ENCODE data around the gene FAM83F. TPM values are rescaled to one million over a fixed set of nuclear protein-coding genes. Genes with fewer than 3 reads are reported as not detected.

The FAM83F gene
- polyA plus RNA-seq, 1 experiment: not detected

GRCh38 chr22:40058265-40058664 is 63.5 kb downstream of the FAM83F start:
- no peaks in the 10 kb centered on the region; the same call in 1 of the 2 replicates for H3K27me3 ChIP-seq (ENCODE audit: control insufficient read depth, insufficient read depth, low read length)
- POLR2A ChIA-PET: no interaction called here
- no peak overlapping the region for H3K4me3 ChIP-seq (ENCODE audit: low read depth, low read length)
- TF ChIP-seq CTCF (IDR thresholded peaks at IDR 0.05; ENCODE audit: insufficient read depth, low read depth, low read length): no peak
- no peaks in the 10 kb centered on the region for H3K36me3 ChIP-seq (ENCODE audit: control insufficient read depth, insufficient read depth, low read length)
- DNase-seq (ENCODE audit: low read depth): no peak
- CTCF ChIA-PET: no interaction called here

GRCh38 chr22:40065981-40066380 is 71.2 kb downstream of the FAM83F start:
- Histone ChIP-seq H3K4me3 (ENCODE audit: low read depth, low read length) (no peak overlapping the region), H3K36me3 (ENCODE audit: control insufficient read depth, insufficient read depth, low read length) (no peaks in the 10 kb centered on the region), H3K27me3 (ENCODE audit: control insufficient read depth, insufficient read depth, low read length) (no peaks in the 10 kb centered on the region)
- TF ChIP-seq CTCF (IDR thresholded peaks at IDR 0.05; ENCODE audit: insufficient read depth, low read depth, low read length): no peak
- ChIA-PET POLR2A (no interaction called here), CTCF (interaction anchor here (0.8 kb wide), 1 partner anchor 282 kb away, joined by 3 read pairs; no protein-coding TSS in a partner anchor)
- DNase-seq (ENCODE audit: low read depth): no peak

GRCh38 chr22:40067639-40068038 is 72.9 kb downstream of the FAM83F start:
- H3K27me3 ChIP-seq (ENCODE audit: control insufficient read depth, insufficient read depth, low read length): no peaks in the 10 kb centered on the region
- CTCF ChIA-PET: no interaction called here
- no peak for DNase-seq (ENCODE audit: low read depth)
- no peak for TF ChIP-seq CTCF (IDR thresholded peaks at IDR 0.05; ENCODE audit: insufficient read depth, low read depth, low read length)
- H3K36me3 ChIP-seq (ENCODE audit: control insufficient read depth, insufficient read depth, low read length): no peaks in the 10 kb centered on the region
- POLR2A ChIA-PET: no interaction called here
- no peak overlapping the region for H3K4me3 ChIP-seq (ENCODE audit: low read depth, low read length)

- POLR2A ChIA-PET: no interaction called here
- no peaks in the 10 kb centered on the region for H3K36me3 ChIP-seq (ENCODE audit: control insufficient read depth, insufficient read depth, low read length)
- H3K4me3 ChIP-seq (ENCODE audit: low read depth, low read length): no peak overlapping the region
- no peaks in the 10 kb centered on the region for H3K27me3 ChIP-seq (ENCODE audit: control insufficient read depth, insufficient read depth, low read length)
- CTCF ChIA-PET: interaction anchor here (0.6 kb wide), 2 partner anchors 47 to 81 kb away, joined by 3 to 4 read pairs; no protein-coding TSS in a partner anchor
- TF ChIP-seq CTCF (IDR thresholded peaks at IDR 0.05; ENCODE audit: insufficient read depth, low read depth, low read length): no peak
- peak; percentile 19 for DNase-seq (ENCODE audit: low read depth)
Observed at GRCh38 chr22:40070701-40071100, 75.9 kb downstream of the FAM83F start.

GRCh38 chr22:40071720-40072119 is 77.0 kb downstream of the FAM83F start:
- no peak for TF ChIP-seq CTCF (IDR thresholded peaks at IDR 0.05; ENCODE audit: insufficient read depth, low read depth, low read length)
- no peak overlapping the region for H3K4me3 ChIP-seq (ENCODE audit: low read depth, low read length)
- H3K36me3 ChIP-seq (ENCODE audit: control insufficient read depth, insufficient read depth, low read length): no peaks in the 10 kb centered on the region
- ChIA-PET POLR2A (no interaction called here), CTCF (no interaction called here)
- DNase-seq (ENCODE audit: low read depth): no peak
- no peaks in the 10 kb centered on the region for H3K27me3 ChIP-seq (ENCODE audit: control insufficient read depth, insufficient read depth, low read length)
